Brain microvascular endothelial cell (primary cell): ENCODE measurements around the gene ZNF700.
"Not testable (repeated sequence)": the region's sequence is repeated elsewhere in the genome, so short reads cannot be mapped to it uniquely, and the experiment has no call there.

ENCODE experiments used
- DNase-seq: peaks from one replicate; pipeline ENCODE4 v3.0.0-alpha.2; 2020
- H3K27ac ChIP-seq: fragments of 250-450 bp; sonication (Bioruptor Pico); 2 replicates; pipeline ENCODE4 v1.5.1; 2020; ENCODE audit warnings: mild to moderate bottlenecking, moderate library complexity
- H3K27me3 ChIP-seq: fragments of 250-450 bp; sonication (Bioruptor Pico); replicated peaks from 2 replicates; pipeline ENCODE4 v1.5.1; 2020; ENCODE audit warnings: mild to moderate bottlenecking
- H3K36me3 ChIP-seq: fragments of 250-450 bp; sonication (Bioruptor Pico); replicated peaks from 2 replicates; pipeline ENCODE4 v1.5.1; 2020; ENCODE audit warnings: mild to moderate bottlenecking
- H3K4me3 ChIP-seq: 2 replicates; pipeline ENCODE4 v1.5.1; 2011; ENCODE audit warnings: low read depth, mild to moderate bottlenecking, control low read depth, low read length, moderate library complexity
- CTCF ChIP-seq: IDR thresholded peaks from 2 replicates; pipeline ENCODE4 v1.5.1; 2011; ENCODE audit warnings: low read depth, mild to moderate bottlenecking, moderate library complexity, low read length, control low read depth, inconsistent platforms; ENCODE audit errors: missing control alignments
- in situ Hi-C: cut with HindIII; loops from 2 replicates; pipeline ENCODE4 v1.10.0; 2017; ENCODE audit warnings: low sequenced_read_pairs, low pct_ligation_motif_present

The ZNF700 gene

GRCh38 chr19:11924886-11925650, at the start of gene ZNF700:
TSS of gene ZNF700 (plus strand) at chr19:11925107. CDS start at chr19:11925211, 104 bp downstream.
- H3K36me3 ChIP-seq: no peaks in the 10 kb centered on the region
- no peak for TF ChIP-seq CTCF
- peak within 1 kb of the TSS; percentile 87 for H3K4me3 ChIP-seq
- in situ Hi-C loops: no loop called here
- H3K27me3 ChIP-seq: no peaks in the 10 kb centered on the region
- H3K27ac ChIP-seq: peak within 1 kb of the TSS; percentile 58
- peak; percentile 94 for DNase-seq

- TF ChIP-seq CTCF: peak; percentile 34
- in situ Hi-C loops, DNase-seq: not testable (repeated sequence)
These were observed 45.1 kb upstream of the ZNF700 start for GRCh38 chr19:11879687-11880266.

GRCh38 chr19:11880598-11880997, 44.3 kb upstream of the ZNF700 start:
- no peak for TF ChIP-seq CTCF

More at GRCh38 chr19:11879687-11880266, 45.1 kb upstream of the ZNF700 start:
- not testable (repeated sequence) for H3K36me3 ChIP-seq, H3K27me3 ChIP-seq, H3K27ac ChIP-seq, H3K4me3 ChIP-seq

GRCh38 chr19:11881151-11881800, 43.6 kb upstream of the ZNF700 start:
- in situ Hi-C loops: no loop called here
- TF ChIP-seq CTCF: peak; percentile 83
- H3K27me3 ChIP-seq: no peaks in the 10 kb centered on the region
- H3K27ac ChIP-seq: no peak overlapping the region
- DNase-seq: peak; percentile 34
- no peaks in the 10 kb centered on the region for H3K36me3 ChIP-seq
- H3K4me3 ChIP-seq: no peak overlapping the region

More at GRCh38 chr19:11880598-11880997, 44.3 kb upstream of the ZNF700 start:
- Histone ChIP-seq H3K27me3 (no peaks in the 10 kb centered on the region), H3K36me3 (no peaks in the 10 kb centered on the region), H3K27ac (no peak overlapping the region), H3K4me3 (no peak overlapping the region)
- DNase-seq: no peak
- in situ Hi-C loops: no loop called here

- no peak for TF ChIP-seq CTCF
- no peaks in the 10 kb centered on the region for H3K36me3 ChIP-seq
- no peak overlapping the region for H3K4me3 ChIP-seq
- no peak for DNase-seq
- H3K27ac ChIP-seq: no peak overlapping the region
- H3K27me3 ChIP-seq: no peaks in the 10 kb centered on the region
- in situ Hi-C loops: no loop called here
These were observed 42.3 kb upstream of the ZNF700 start for GRCh38 chr19:11882606-11883005.
